Stimulated activated CD4-positive, alpha-beta T cell treated with anti-CD3 and anti-CD28 coated beads, Interleukin-15, amount 100 ng/mL, for 1 hour (primary cell): ENCODE data around the gene BACE2.

ENCODE experiments used
- DNase-seq, 2 donors: peaks; one replicate each; pipeline ENCODE4 v3.0.0-alpha.2; 2020; ENCODE audit warnings: low read depth in 1 of 2, low spot score in 1 of 2

Gene BACE2

GRCh38 chr21:41211060-41211805, 43.3 kb downstream of the BACE2 start:
- no peak for DNase-seq

- DNase-seq, result no peak
Observed at GRCh38 chr21:41213021-41213420, 45.1 kb downstream of the BACE2 start.

DNA sequence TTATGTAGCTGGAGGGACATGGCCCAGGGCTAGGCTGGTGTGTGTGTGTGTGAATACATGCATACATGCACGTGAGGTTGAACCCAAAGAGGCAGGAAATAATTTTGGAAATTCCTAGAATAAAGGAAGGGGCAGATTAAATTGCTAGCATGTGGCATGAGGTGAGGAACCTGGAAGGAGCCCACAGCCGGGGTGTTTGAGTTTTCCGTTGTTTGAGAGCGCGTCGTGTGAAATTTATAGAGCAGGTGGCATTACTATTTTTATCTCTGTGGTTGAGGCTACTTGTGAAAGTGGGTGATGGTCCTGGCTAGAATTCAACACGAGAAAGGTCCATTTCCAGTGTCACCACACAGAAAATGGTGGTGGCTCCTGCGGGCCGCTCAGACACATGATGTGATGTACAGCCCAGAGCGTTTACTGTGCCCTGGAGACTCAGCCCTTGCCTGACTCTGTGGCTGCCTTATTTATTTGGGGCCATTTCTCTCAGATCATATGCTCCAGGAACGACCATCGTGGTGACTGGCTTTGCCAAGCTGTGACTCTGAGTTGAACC, 48.0 kb downstream of the BACE2 start:
- no peak for DNase-seq

GRCh38 chr21:41216486-41216885, 48.5 kb downstream of the BACE2 start:
- no peak for DNase-seq

DNA sequence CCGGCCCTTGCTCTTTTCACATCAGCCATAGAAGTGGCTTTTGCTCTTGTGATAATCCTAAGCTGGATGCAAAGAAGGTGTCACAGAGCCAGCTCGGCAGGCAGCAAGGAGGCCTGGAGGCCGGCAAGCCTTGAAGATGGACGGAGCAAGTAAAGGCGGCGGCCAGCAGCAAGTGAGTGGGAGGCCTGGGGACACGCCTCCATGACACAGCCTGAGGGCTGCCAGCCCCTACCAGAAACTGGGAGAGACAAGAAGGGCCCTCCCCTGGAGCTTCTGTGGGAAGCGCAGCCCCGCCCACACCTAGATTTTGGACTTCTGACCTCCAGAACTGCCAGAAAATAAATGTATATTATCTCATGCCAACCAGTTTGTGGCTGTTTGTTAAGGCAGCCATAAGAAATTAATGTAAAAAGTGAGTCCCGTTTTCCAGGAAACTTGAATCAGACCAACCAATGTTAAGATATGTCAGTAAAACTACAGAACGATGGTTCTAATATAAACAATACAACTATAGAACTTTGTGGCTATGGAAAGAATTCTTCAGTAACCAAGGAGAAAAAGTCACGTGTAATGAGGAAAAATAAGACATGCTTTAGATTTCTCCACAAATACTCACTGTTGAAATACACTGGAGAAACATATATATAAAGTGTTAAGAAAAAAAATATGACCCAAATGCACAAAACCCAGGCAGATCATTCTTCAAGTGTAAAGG, 49.9 kb downstream of the BACE2 start:
- no peak for DNase-seq

GRCh38 chr21:41219498-41220207, 51.7 kb downstream of the BACE2 start:
- DNase-seq, result no peak

GRCh38 chr21:41220208-41220733, 52.3 kb downstream of the BACE2 start:
- DNase-seq, result no peak

GRCh38 chr21:41222247-41223068, 54.5 kb downstream of the BACE2 start:
- no peak for DNase-seq

DNA sequence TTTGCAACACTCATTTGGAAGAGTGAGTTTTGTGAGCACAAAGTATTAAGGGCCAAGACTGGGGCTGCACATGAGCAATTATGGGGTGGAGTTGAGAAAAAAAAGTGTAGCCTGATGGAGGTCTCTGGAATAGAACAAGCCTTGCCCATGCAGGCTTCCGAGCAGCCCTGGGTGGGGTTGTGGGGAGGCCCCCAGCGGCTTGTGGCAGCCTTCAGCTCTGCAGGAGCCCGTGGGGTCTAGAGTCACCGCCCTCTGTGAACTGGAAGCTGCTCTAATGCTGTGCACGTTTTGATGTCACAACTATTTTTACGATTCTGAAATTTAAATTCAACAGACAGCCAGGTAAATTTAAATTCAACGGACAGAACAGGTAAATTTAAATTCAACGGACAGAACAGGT, 58.9 kb downstream of the BACE2 start:
- DNase-seq, result no peak

GRCh38 chr21:41227357-41228005, 59.5 kb downstream of the BACE2 start:
- DNase-seq, result no peak

GRCh38 chr21:41228006-41228370, 60.0 kb downstream of the BACE2 start:
- DNase-seq, result no peak

DNA sequence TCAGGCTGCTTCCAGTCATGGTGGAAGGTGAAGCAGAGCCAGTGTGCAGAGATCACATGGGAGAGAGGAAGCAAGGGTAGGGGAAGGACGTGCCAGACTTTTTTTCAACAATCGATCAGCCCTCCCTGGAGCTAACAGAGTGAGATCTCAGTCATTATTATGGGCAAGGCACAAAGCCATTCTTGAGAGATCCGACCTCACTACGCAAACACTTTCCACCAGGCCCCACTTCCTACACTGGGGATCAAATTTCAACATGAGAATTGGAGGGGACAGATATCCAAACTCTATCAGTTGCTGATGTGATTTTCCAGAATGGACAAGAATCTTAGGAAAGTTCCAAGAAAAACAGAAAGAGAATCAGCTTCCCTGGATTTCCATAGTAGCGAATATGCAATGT, 60.5 kb downstream of the BACE2 start:
- no peak for DNase-seq

DNA sequence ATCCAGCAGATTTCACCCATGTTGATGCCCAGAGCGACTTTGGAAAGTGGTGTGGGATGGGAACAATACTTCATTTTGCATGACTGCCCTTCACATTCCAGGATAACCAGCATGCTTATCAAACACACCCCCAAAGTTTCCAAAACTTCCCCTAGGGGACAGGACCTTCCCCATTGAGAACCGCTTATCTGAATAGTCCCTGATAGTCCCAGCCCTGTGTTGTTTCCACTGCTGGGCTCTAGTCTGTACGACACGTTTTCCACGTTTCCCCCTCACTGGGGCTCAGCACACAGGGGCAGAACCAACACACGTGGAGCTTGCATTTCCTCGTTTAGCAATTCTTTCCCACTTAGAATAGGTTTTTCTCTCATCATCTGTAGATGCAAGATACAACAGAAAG, 61.0 kb downstream of the BACE2 start:
- no peak for DNase-seq

GRCh38 chr21:41229509-41230248, 61.7 kb downstream of the BACE2 start:
- DNase-seq, result no peak

DNA sequence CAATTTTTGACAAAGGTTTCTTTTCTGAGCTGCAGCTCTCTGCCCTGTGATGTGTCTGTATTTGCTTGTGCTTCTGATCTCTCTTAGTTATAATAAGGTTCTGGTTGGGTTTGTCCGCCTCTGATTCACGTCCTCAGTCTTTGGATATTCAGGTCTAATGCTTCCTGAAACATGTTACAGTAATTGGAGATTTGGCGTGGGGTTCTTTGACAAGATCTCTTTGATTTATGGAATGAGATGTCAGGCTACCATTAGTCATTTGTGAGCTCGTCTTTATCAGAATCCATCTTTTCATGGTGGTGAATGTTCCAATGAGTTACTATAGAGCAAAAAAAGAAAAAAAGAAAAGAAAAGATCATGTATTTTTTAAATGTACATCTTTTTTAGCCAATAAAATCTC, 62.5 kb downstream of the BACE2 start:
- no peak for DNase-seq

GRCh38 chr21:41231060-41231459, 63.1 kb downstream of the BACE2 start:
- no peak for DNase-seq

DNA sequence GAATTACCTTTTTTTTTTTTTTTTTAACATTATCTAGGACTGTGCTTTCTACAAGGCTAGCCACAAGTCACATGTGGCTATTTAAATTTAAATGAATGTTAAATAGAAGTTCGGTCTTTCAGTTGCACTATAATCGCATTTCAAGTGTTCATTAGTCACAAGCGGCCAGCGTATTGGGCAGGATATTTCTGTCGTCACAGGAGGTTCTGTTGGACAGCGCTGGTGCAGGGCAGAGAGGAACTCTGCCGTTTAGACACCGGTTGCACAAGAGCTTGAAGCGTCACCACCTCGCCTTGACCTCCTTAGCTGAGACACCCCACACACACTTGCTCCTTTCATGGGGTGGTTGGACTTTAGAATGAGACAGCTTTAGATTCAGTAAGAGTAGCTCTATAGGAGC, 64.1 kb downstream of the BACE2 start:
- no peak for DNase-seq

DNA sequence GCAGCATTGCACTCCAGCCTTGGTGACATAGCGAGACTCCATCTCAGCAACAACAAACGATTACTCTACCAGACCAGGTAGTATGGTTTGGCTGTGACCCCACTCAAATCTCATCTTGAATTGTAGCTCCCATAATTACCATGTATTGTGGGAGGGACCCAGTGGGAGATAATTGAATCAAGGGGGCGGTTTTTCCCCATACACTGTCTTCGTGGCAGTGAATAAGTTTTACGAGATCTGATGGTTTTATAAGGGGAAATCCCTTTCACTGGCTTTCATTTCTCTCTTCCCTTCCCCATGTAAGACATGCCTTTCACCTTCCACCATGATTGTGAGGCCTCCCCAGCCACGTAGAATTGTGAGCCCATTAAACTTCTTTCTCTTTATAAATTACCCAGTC, 66.0 kb downstream of the BACE2 start:
- no peak for DNase-seq

DNA sequence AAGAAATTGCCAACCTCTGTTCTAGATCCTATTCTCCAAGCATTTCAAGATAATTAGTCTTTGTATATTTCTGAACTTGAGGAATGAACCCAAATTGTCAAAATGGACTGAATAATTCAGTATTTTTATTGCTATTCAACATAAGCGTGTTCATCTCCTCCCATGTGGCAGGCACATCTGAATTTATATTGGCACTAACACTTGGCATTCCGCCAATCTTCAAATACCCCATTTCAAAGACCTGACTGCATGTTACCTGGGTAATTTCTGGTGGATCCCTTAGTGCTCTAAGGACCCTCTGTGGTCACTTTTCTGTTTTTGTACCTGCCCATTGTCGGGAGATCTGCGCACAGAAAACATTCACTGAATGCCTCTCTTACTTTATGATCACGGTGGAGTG, 66.6 kb downstream of the BACE2 start:
- DNase-seq, result no peak

GRCh38 chr21:41235201-41235600, 67.2 kb downstream of the BACE2 start:
- no peak for DNase-seq
